Colonic mucosa (tissue), 4 donors: ENCODE results near the gene MPP3. TPM values are rescaled to one million over a fixed set of nuclear protein-coding genes. Genes with fewer than 3 reads are reported as not detected.
A peak's percentile ranks its signal among the peaks of the same experiment; 100 is the strongest.

Source experiments
- DNase-seq: peaks from one replicate; pipeline ENCODE4 v3.0.0-alpha.2; 2020
- H3K27ac ChIP-seq: fragments of 200-600 bp; one replicate; pipeline ENCODE4 v1.8.0; 2021
- H3K27me3 ChIP-seq: fragments of 200-600 bp; one replicate; pipeline ENCODE4 v1.8.0; 2021
- H3K36me3 ChIP-seq: fragments of 200-600 bp; one replicate; pipeline ENCODE4 v1.8.0; 2021
- H3K4me1 ChIP-seq: fragments of 200-600 bp; one replicate; pipeline ENCODE4 v1.8.0; 2021; ENCODE audit warnings: mild to moderate bottlenecking
- H3K4me3 ChIP-seq: fragments of 200-600 bp; one replicate; pipeline ENCODE4 v1.8.0; 2021
- H3K9ac ChIP-seq, 2 donors: one replicate each; pipeline ENCODE4 v1.7.0; 2013; ENCODE audit warnings: control low read depth in 2 of 2, low read depth in 2 of 2, low read length in 2 of 2
- H3K9me3 ChIP-seq: fragments of 200-600 bp; one replicate; pipeline ENCODE4 v1.8.0; 2021
- intact Hi-C: fragments of 100-400 bp; cut with DNase I; formaldehyde crosslinking; loops from one replicate; pipeline ENCODE4 v1.14.1; 2022
- total RNA-seq, 2 donors: library from RNA; stranded (reverse); fragmentation: NEBNext Ultra II Directional in 1 of 2; extraction: Animal tissue kit (Norgen Biotek cat#: 25700) in 1 of 2; gene quantifications; one replicate each; pipeline ENCODE4 v1.2.1, GENCODE V29; 2021
- TF ChIP-seq, protein P1 (sequence below): fragments of 200-600 bp; IDR thresholded peaks from one replicate; pipeline ENCODE4 v1.8.0; 2022; ENCODE audit warnings: antibody characterized with exemption, mild to moderate bottlenecking
- donor health status: healthy.
- donor health status: DM: no; HTN: no; CAD: no.
- donor health status: DM: no; HTN: no; CAD: no.

Gene MPP3
- total RNA-seq, 2 donors from 2014 or later: 1.9 to 3.1 TPM

DNA sequence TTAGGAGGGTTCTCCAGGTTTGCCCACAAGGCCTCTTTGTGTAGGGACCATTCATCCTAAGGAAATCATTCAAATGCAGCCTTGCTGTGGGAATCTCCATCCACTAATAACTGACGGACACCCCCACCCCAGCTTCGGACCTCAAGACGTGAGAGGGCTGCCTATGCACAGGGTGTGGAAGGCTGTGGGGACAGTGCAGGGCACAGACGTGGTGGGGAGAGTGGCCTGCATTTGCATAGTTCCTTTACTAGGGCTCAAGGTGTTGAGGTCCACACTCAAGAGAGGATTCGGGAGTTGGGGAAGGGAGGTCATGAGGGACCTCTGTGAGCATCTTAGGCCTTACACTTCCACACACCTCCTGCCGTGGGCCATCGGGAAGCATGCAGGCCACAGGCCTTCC is 64.0 kb downstream of the MPP3 start:
- TF ChIP-seq, protein P1, sequence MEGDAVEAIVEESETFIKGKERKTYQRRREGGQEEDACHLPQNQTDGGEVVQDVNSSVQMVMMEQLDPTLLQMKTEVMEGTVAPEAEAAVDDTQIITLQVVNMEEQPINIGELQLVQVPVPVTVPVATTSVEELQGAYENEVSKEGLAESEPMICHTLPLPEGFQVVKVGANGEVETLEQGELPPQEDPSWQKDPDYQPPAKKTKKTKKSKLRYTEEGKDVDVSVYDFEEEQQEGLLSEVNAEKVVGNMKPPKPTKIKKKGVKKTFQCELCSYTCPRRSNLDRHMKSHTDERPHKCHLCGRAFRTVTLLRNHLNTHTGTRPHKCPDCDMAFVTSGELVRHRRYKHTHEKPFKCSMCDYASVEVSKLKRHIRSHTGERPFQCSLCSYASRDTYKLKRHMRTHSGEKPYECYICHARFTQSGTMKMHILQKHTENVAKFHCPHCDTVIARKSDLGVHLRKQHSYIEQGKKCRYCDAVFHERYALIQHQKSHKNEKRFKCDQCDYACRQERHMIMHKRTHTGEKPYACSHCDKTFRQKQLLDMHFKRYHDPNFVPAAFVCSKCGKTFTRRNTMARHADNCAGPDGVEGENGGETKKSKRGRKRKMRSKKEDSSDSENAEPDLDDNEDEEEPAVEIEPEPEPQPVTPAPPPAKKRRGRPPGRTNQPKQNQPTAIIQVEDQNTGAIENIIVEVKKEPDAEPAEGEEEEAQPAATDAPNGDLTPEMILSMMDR: no peak
- Histone ChIP-seq H3K4me3 (no peak overlapping the region), H3K4me1 (no peaks in the 10 kb centered on the region), H3K36me3 (peaks cover 5% of the 10 kb centered on the region), H3K9ac (no peak overlapping the region), H3K27ac (peak overlapping the region; percentile 4), H3K27me3 (no peaks in the 10 kb centered on the region), H3K9me3 (no peaks in the 10 kb centered on the region)
- intact Hi-C loops: no loop called here
- DNase-seq: no peak

DNA sequence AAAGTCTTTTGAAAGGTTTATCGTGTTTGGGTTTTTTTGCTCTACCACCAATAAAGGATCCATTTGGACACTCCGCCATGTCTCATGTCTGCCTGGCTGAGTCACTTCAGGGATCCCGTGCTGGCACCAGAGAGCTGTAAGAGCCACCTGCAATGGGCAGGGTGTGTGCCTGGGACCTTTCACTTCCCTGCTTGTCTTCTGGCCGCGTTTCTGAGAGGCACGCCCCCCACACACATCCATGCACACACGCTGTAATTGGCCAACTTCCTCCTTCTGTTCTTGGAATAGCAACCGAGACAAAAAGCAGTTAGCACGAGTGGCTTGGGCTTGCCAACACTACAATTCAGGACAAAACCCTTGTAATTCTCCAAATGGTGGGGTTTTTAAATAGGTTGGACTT is 64.6 kb downstream of the MPP3 start:
- peak; percentile 66 for DNase-seq
- H3K27ac ChIP-seq: peak overlapping the region; percentile 4
- H3K36me3 ChIP-seq: peaks cover 5% of the 10 kb centered on the region
- TF ChIP-seq, protein P1: no peak
- no peak overlapping the region for H3K9ac ChIP-seq
- no peaks in the 10 kb centered on the region for H3K9me3 ChIP-seq
- H3K4me3 ChIP-seq: no peak overlapping the region
- H3K4me1 ChIP-seq: no peaks in the 10 kb centered on the region
- H3K27me3 ChIP-seq: no peaks in the 10 kb centered on the region
- intact Hi-C loops: no loop called here

DNA sequence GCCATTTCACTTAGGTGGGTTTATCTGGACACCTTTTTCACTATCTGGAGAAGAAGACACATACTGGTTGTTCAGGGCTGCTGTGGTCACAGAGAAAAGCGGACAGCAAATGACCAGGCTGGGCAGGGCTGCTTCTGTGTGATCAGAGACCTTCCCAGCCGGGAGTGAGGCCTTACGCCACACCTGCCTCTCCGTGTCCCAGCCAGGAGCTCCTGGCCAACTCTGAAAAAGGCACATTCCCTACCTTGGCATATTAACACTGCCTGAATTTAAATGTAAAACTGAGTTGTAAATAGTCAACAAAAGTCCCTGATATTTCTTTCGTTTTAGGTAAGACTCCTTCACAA is 65.3 kb downstream of the MPP3 start:
- Histone ChIP-seq H3K9me3 (no peaks in the 10 kb centered on the region), H3K27ac (no peak overlapping the region), H3K27me3 (no peaks in the 10 kb centered on the region), H3K9ac (no peak overlapping the region), H3K4me1 (no peaks in the 10 kb centered on the region), H3K36me3 (peaks cover 5% of the 10 kb centered on the region), H3K4me3 (no peak overlapping the region)
- DNase-seq: no peak
- intact Hi-C loops: no loop called here
- TF ChIP-seq, protein P1: no peak

DNA sequence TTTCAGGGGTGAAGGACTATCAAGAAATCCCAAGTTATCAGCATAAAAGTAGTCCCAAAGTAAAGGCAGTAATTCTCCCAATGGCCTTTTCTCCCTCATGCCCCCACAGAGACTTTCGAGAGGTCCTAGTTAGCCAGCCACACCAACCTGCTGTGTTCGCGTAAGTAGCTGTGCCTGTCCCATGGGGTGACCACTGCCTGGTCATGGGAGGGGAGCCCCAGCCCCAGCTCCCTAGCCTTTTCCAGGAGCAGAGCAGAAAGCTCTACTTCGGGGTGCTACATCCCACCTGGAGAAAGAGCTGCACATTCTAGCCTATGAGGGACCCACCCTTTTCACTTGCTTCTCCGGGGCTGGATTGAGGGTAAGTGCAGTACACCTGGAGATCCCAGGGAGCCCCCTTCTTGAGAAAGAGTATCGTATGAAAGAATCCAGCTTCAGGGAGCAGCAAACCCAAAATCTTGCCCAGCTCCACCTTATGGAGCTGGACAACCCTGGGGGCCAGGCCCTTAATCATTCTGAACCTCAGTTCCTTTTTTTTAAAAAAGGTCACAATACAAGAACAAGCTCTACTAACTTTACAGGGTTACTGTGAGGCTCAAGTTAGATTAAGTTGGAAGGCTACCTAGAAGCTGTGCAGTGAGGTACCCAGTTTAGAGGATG is 65.8 kb downstream of the MPP3 start:
- TF ChIP-seq, protein P1: no peak
- DNase-seq: no peak
- Histone ChIP-seq H3K4me1 (no peaks in the 10 kb centered on the region), H3K9ac (no peak overlapping the region), H3K27ac (no peak overlapping the region), H3K27me3 (no peaks in the 10 kb centered on the region), H3K9me3 (no peaks in the 10 kb centered on the region), H3K4me3 (no peak overlapping the region), H3K36me3 (peaks cover 5% of the 10 kb centered on the region)
- intact Hi-C loops: no loop called here

DNA sequence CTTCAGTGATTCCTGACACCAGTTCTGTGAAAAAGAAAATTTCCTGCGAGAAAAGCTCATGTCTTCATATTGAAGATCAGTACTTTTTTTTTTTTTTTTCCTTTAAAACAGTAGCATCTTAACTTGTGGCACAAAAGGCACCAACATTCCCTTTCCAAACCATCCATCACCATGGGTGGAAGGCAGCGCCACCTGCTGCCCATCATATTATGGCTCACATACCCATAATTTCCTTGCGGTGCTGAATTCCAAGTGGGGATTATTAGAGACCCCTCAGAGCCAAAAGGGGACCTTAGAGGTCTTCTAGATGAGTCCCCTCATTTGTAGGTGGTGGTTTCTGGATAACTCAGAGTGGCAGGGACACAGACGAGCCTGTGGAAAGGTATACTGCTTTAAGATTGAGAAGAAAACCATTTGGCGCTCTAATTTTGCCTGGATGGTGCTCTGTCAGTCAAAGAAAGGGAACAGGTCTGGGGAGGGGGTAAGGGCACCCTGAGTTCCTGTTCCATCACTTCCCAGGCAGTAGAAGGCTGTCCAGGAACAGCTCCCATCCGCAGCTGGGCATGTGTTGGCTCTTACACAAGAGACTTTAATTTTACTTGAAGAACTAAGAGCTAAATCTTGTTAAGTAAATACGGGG is 66.4 kb downstream of the MPP3 start:
- intact Hi-C loops: no loop called here
- Histone ChIP-seq H3K27me3 (no peaks in the 10 kb centered on the region), H3K27ac (no peak overlapping the region), H3K36me3 (peaks cover 5% of the 10 kb centered on the region), H3K4me1 (no peaks in the 10 kb centered on the region), H3K4me3 (no peak overlapping the region), H3K9me3 (no peaks in the 10 kb centered on the region), H3K9ac (no peak overlapping the region)
- DNase-seq: peak; percentile 70
- TF ChIP-seq, protein P1: peak; percentile 62
